COLO668 (cell line): Measurements from ENCODE around the gene ITGAV.
"Not testable (repeated sequence)": the region's sequence is repeated elsewhere in the genome, so short reads cannot be mapped to it uniquely, and the experiment has no call there.

Experiments used
- DNase-seq: peaks from one replicate; lab custom pipeline; 2025; ENCODE audit not compliant: unreplicated experiment; lab: John Stamatoyannopoulos, UW

The ITGAV gene

GRCh38 chr2:186589612-186590349, at the start of gene ITGAV:
Gene ITGAV, plus strand, starts transcription at chr2:186590056. Its CDS starts 283 bp downstream, at chr2:186590339.
- DNase-seq = peak; percentile 93

DNA sequence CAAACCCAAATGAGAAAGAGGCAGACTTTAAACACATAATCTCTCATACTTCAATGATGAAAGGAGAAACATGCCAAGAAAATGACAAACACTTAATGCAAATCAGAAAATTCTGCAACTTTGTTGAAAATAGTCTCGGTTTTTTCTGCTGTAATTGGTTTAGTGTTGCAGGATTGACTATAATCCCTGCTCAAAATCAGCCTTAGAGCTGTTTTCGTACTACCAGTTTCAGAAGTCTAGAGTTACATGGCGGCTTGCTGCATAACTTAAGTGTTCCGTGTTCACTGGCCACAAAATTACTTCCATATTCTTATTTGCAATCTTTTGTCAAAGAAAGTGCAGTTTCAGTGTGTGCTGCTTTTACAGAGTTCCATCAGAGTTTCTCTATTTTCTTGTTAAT, 48.9 kb upstream of the ITGAV start:
- DNase-seq = no peak

- DNase-seq = no peak
These were observed 47.9 kb upstream of the ITGAV start for GRCh38 chr2:186542002-186542401.

- DNase-seq = no peak
These were observed 46.2 kb upstream of the ITGAV start for GRCh38 chr2:186543561-186544131.

DNA sequence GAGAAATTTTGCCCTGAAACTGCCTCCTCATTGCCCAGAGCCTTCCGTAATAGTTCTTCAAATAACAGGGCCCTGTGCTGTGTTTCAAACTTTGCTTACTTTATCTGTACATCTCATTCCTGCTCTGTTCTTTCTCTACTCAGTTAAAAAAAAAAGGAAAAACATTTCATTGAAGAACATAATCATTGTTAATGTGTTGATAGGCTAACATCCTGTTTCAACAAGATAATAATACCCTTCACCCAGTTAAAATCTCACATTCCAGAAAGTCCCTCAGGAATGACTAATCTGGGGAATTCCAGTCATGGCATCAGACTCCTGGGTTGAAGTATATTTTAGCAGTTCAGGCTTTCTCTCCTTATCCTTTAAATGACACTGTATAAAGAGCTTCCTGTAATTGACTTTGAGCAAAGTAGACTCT, 45.6 kb upstream of the ITGAV start:
- DNase-seq = no peak

DNA sequence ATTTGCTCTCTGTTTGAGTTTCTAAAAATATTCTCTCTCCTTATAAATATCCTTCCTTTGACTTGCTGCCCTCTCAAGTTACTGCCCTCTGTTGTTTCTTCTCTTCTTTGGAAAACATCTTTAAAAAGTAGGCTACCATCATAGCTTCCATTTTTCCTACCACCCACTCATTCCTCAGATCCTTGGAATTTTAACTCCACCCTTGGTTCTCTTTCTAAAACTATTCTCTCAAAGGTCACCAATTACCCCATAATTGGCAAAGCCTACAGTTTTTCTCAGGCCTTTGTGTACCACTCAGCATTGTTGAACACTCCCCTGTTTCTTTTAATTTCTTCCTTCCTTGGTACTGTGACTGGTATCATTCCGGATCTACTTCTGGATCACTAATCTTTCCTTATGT, 43.0 kb upstream of the ITGAV start:
- no peak for DNase-seq

GRCh38 chr2:186551323-186552050, 38.4 kb upstream of the ITGAV start:
- no peak for DNase-seq

- no peak for DNase-seq
These were observed 35.4 kb upstream of the ITGAV start for GRCh38 chr2:186554429-186554828.

- no peak for DNase-seq
These were observed 34.8 kb upstream of the ITGAV start for GRCh38 chr2:186554850-186555671.

DNA sequence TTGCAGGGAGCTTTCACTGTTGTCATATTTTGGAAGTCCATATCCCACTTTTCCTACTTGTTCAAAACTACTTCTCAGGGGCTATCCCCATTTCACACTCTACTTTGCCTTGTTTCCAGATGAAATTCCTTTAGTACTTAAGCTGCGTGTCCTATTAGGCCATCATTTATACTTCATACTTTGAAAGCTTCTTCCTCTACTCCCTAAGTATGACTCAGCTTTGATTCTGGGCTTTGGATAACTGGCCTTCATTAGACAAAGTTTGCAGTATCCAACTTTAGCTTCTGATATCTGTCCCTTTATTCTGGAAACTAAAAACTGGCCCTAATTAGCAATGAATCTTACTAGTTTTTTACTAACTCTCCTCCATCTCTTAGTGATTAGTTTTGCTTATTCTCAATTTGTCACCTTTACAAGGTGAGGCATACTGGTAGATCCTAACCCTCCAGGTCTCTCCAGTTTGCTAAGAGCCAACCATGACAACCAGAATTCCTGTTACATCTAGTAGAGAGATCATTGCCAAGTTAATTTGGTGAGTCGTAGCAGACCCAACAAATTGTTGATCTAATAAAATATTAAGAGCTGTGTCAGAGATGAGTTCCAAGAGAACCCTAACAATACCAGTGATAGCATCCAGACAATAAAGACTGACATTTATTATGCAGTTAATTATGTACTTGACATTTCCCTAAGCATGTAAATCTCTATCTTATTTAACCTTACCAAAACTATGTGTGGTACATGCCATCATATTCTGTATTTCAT, 31.2 kb upstream of the ITGAV start:
- DNase-seq = no peak

DNA sequence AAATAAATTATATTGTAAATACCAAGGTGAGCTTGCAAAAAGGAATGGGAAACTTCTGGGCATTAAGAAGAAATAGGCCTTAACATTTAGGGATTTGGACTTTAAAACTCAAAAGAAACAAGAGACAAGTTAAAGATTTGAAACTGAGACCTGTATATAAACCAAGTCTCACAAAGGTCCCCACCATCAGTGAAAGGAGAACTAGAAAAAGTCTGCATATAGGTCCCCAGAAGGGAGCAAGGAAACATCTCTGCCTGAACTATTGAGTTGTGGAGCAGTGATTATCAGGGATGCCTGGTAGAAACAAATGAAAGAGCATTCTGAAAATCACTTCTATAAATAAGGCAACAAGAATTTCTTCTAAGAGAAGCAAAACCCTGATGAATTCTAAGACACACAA, 30.5 kb upstream of the ITGAV start:
- DNase-seq = no peak

DNA sequence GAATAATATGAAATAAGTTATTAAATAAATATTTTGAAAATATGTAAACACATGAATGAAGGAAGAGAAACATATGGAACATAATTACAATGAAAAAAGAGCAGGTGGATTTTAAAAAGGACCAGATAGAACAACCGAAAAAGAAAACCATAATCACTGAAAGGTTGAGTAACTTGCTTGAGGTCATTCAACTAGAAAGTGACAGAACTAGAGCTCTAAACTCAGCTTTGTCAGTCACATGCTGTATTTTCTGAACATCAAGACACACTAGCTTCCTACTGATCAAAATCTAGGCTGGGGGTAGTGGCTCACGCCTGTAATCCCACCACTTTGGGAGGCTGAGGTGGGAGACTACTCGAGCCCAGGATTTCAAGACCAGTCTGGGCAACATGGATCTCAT, 30.0 kb upstream of the ITGAV start:
- DNase-seq = no peak

DNA sequence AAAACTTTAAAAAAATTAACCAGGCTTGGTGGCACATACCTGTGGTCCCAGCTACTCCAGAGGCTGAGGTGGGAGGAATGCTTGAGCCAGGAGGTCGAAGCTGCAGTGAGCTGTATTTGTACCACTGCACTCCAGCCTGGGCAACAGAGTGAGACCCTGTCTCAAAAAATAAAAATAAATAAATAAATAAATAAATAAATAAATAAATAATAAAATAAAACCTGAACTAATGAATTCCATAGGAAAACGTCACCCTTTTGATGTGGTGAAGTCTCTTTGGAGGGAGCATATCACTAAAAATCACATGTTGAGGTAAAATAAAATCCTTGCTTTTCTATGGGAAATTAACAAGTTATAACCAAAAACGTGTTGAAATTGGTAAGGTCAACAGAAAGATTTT, 29.6 kb upstream of the ITGAV start:
- DNase-seq = no peak

- DNase-seq = no peak
These were observed 28.2 kb upstream of the ITGAV start for GRCh38 chr2:186561467-186562208.

GRCh38 chr2:186562209-186562578, 27.7 kb upstream of the ITGAV start:
- DNase-seq = no peak

DNA sequence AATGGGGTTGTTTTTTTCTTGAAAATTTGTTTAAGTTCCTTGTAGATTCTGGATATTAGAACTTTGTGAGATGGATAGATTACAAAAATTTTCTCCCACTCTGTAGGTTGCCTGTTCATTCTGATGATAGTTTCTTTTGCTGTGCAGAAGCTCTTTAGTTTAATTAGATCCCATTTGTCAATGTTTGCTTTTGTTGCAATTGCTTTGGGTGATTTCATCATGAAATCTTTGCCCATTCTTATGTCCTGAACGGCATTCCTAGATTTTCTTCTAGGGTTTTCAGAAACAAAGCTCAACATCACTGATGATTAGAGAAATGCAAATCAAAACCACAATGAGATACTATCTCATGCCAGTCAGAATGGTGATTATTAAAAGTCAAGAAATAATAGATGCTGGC, 21.3 kb upstream of the ITGAV start:
- DNase-seq = not testable (repeated sequence)

- DNase-seq = not testable (repeated sequence)
These were observed 20.7 kb upstream of the ITGAV start for GRCh38 chr2:186569127-186569526.

DNA sequence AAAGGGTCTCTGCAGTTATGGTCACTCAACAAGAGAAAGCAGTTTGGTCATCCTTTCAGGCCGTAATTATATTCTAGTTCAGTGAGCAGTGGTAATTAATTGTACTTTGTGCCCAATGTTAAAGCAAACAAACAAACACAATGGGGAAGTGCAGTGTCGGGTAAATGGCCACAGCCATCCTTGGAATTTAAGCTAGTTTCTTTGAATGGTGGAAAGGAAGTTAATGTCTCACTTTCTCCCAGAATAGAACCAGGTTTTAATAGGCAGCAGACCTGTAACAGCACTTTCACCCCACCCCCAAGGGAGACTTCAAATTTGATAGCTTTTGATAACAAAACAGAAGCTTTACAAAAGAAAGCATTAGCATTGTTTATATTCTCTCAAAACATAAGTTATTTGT, 20.0 kb upstream of the ITGAV start:
- DNase-seq = no peak

DNA sequence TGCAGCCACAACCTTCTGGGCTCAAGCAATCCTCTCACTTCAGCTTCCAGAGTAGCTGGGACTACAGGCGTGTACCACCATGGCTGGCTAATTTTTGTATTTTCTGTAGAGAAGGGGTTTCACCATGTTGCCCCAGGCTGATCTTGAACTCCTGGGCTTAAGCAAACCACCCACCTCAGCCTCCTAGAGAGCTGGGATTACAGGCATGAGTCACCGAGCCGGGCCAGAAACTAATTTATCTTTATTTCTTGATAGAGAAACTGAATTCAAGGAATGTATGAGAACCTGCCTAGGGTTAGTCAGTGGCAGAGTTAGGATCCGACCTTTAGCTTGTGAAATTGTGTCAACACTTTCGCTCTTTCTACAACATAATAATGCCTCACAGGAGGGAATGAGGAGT, 19.3 kb upstream of the ITGAV start:
- no peak for DNase-seq

GRCh38 chr2:186572705-186573104, 17.2 kb upstream of the ITGAV start:
- no peak for DNase-seq
